Testis (tissue), 2 donors: Measurements from ENCODE around the gene VTI1B.

Source experiments
- CTCF ChIP-seq, 3 experiments: fragments of 450-650 bp in 2 of 3; fragments of 200-600 bp in 1 of 3; sonication (generic) in 1 of 3; IDR thresholded peaks; one replicate each; pipeline ENCODE4 v1.5.1; 2016 to 2019; ENCODE audit warnings: antibody characterized with exemption in 3 of 3, mild to moderate bottlenecking in 2 of 3, moderate library complexity in 1 of 3
- POLR2A ChIP-seq: fragments of 450-650 bp; IDR thresholded peaks from one replicate; pipeline ENCODE4 v1.6.1; 2017; ENCODE audit warnings: antibody characterized with exemption, mild to moderate bottlenecking, moderate library complexity

DNA sequence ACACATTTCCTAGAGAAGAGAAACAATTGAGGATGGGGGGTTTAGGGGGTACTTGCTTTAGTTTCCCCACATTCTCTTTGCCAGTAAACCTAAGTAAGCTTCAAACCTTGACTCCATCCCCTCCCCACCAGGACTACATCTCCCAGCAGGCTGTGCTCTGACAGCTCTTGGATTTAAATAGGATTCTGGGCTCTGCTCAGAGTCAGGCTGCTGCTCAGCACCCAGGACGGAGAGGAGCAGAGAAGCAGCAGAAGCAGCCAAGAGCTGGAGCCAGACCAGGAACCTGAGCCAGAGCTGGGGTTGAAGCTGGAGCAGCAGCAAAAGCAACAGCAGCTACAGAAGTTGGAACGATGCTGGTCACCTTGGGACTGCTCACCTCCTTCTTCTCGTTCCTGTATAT lies 47.9 kb upstream of the VTI1B start:
- TF ChIP-seq POLR2A (no peak), CTCF (IDR thresholded peaks at IDR 0.05) (no peak)
